Activated naive CD4-positive, alpha-beta T cell (primary cell): ENCODE measurements around the gene SCAMP5.
A peak's percentile ranks its signal among the peaks of the same experiment; 100 is the strongest.

ENCODE experiments used
- DNase-seq, 4 experiments: peaks; one replicate each; lab custom pipeline; 2025; lab: John Stamatoyannopoulos, UW

SCAMP5 gene

GRCh38 chr15:74976159-74976558 lies 19.2 kb upstream of the SCAMP5 start:
- DNase-seq = no peak

GRCh38 chr15:74977599-74977998 lies 17.8 kb upstream of the SCAMP5 start:
- no peak for DNase-seq

- DNase-seq = no peak
Observed at GRCh38 chr15:74978077-74978476, 17.3 kb upstream of the SCAMP5 start.

- peak in 2 of 4 experiments; percentile 15 to 35 for DNase-seq
Observed at GRCh38 chr15:74978503-74978902, 16.9 kb upstream of the SCAMP5 start.

- DNase-seq = no peak
Observed at GRCh38 chr15:74982183-74982582, 13.2 kb upstream of the SCAMP5 start.

- DNase-seq = no peak
Observed at GRCh38 chr15:74983725-74984231, 11.6 kb upstream of the SCAMP5 start.

GRCh38 chr15:74988007-74988800 lies 7.2 kb upstream of the SCAMP5 start:
- peak in 1 of 4 experiments; percentile 9 for DNase-seq

GRCh38 chr15:74989527-74989926 lies 5.8 kb upstream of the SCAMP5 start:
- DNase-seq = no peak

GRCh38 chr15:74992619-74993018 lies 2.7 kb upstream of the SCAMP5 start:
- DNase-seq = no peak

- no peak for DNase-seq
Observed at GRCh38 chr15:74994236-74994635, 1.1 kb upstream of the SCAMP5 start.

- DNase-seq = no peak
Observed at GRCh38 chr15:74994685-74995084, 678 bp upstream of the SCAMP5 start.

- DNase-seq = no peak
Observed at GRCh38 chr15:74995779-74996765, 709 bp downstream of the SCAMP5 start.

- no peak for DNase-seq
Observed at GRCh38 chr15:74997141-74997540, 1.8 kb downstream of the SCAMP5 start.

- DNase-seq = no peak
Observed at GRCh38 chr15:74997543-74997942, 2.2 kb downstream of the SCAMP5 start.

- DNase-seq = no peak
Observed at GRCh38 chr15:75001310-75001709, 5.9 kb downstream of the SCAMP5 start.

- no peak for DNase-seq
Observed at GRCh38 chr15:75002398-75002797, 7.0 kb downstream of the SCAMP5 start.

GRCh38 chr15:75007216-75007615 lies 11.9 kb downstream of the SCAMP5 start:
- no peak for DNase-seq

- DNase-seq = no peak
Observed at GRCh38 chr15:75008221-75008625, 12.9 kb downstream of the SCAMP5 start.

GRCh38 chr15:75008629-75009326 lies 13.4 kb downstream of the SCAMP5 start:
- DNase-seq = no peak

GRCh38 chr15:75016431-75016830 lies 21.1 kb downstream of the SCAMP5 start:
- DNase-seq = no peak

GRCh38 chr15:75019916-75020315 lies 24.6 kb downstream of the SCAMP5 start:
- DNase-seq = no peak

GRCh38 chr15:75021341-75021740 lies 26.0 kb downstream of the SCAMP5 start:
- no peak for DNase-seq
